Measurements from ENCODE around the gene KLHL24. TPM values are rescaled to one million over a fixed set of nuclear protein-coding genes. Genes with fewer than 3 reads are reported as not detected.

KLHL24 gene
- 100 to 1,000 TPM in 3 of 4 donors, 10 to 100 TPM in 1; 94.8 to 148 (median 126) TPM for total RNA-seq

GRCh38 chr3:183635431-183636220, at the start of gene KLHL24:
KLHL24 (plus strand) TSS chr3:183635623; CDS start chr3:183650357, 14,734 bp downstream.
- ATAC-seq, result peak; percentile 89
- 0% methylated on average over 2 of the region's 76 CpGs; no CpG with 5 or more reads in 1 of the 2 donors for WGBS, 2 donors (ENCODE audit: low coverage in 1 of 2)
- Histone ChIP-seq H3K4me3 (peak within 1 kb of the TSS; percentile 87 to 98), H3K36me3 (no peaks in the 10 kb centered on the region), H3K9me3 (no peaks in the 10 kb centered on the region), H3K27ac (peak within 1 kb of the TSS; percentile 95 to 100 (median 98)), H3K4me1 (peaks cover 0 to 44% (median 16%) of the 10 kb centered on the region in 3 donors), H3K27me3 (no peaks in the 10 kb centered on the region)
- TF ChIP-seq POLR2AphosphoS5 (IDR thresholded peaks at IDR 0.05), result peak; percentile 99
- TF ChIP-seq EP300 (IDR thresholded peaks at IDR 0.05), result no peak
- TF ChIP-seq CTCF (IDR thresholded peaks at IDR 0.05), result peak in 1 of 4 experiments; percentile 9
- TF ChIP-seq POLR2A (IDR thresholded peaks at IDR 0.05), result peak; percentile 98

GRCh38 chr3:183586477-183586876, 48.9 kb upstream of the KLHL24 start:
- no peak overlapping the region for H3K4me3 ChIP-seq
- no peaks in the 10 kb centered on the region for H3K27me3 ChIP-seq
- no peaks in the 10 kb centered on the region for H3K9me3 ChIP-seq
- no peak overlapping the region for H3K27ac ChIP-seq
- TF ChIP-seq POLR2A (IDR thresholded peaks at IDR 0.05) (no peak), POLR2AphosphoS5 (IDR thresholded peaks at IDR 0.05) (no peak), CTCF (IDR thresholded peaks at IDR 0.05) (no peak), EP300 (IDR thresholded peaks at IDR 0.05) (no peak)
- H3K4me1 ChIP-seq, result peaks cover 7 to 28% (median 19%) of the 10 kb centered on the region in 3 donors
- no peaks in the 10 kb centered on the region for H3K36me3 ChIP-seq
- ATAC-seq, result no peak
- 68 to 69% methylated on average over 5 of the region's 5 CpGs for WGBS, 2 donors (ENCODE audit: low coverage in 1 of 2)

GRCh38 chr3:183587336-183587735, 48.1 kb upstream of the KLHL24 start:
- Histone ChIP-seq H3K36me3 (no peaks in the 10 kb centered on the region), H3K4me3 (no peak overlapping the region), H3K9me3 (no peaks in the 10 kb centered on the region), H3K27me3 (no peaks in the 10 kb centered on the region), H3K27ac (no peak overlapping the region), H3K4me1 (peaks cover 7 to 28% (median 19%) of the 10 kb centered on the region in 3 donors)
- ATAC-seq, result no peak
- WGBS, 2 donors (ENCODE audit: low coverage in 1 of 2), result 65 to 79% methylated on average over 2 of the region's 2 CpGs
- no peak for TF ChIP-seq EP300 (IDR thresholded peaks at IDR 0.05)

GRCh38 chr3:183590442-183590841, 45.0 kb upstream of the KLHL24 start:
- H3K36me3 ChIP-seq, result no peaks in the 10 kb centered on the region
- 86 to 87% methylated on average over 1 to 6 of the region's 6 CpGs for WGBS, 2 donors (ENCODE audit: low coverage in 1 of 2)
- H3K9me3 ChIP-seq, result no peaks in the 10 kb centered on the region
- no peaks in the 10 kb centered on the region for H3K4me1 ChIP-seq
- no peak overlapping the region for H3K4me3 ChIP-seq
- no peak overlapping the region for H3K27ac ChIP-seq
- H3K27me3 ChIP-seq, result no peaks in the 10 kb centered on the region
- no peak for ATAC-seq
- TF ChIP-seq CTCF (IDR thresholded peaks at IDR 0.05), result no peak
- TF ChIP-seq POLR2A (IDR thresholded peaks at IDR 0.05), result no peak
- no peak for TF ChIP-seq EP300 (IDR thresholded peaks at IDR 0.05)
- no peak for TF ChIP-seq POLR2AphosphoS5 (IDR thresholded peaks at IDR 0.05)

GRCh38 chr3:183591881-183592521, 43.4 kb upstream of the KLHL24 start:
- no peak for ATAC-seq
- WGBS, 2 donors (ENCODE audit: low coverage in 1 of 2), result 66 to 78% methylated on average over 6 of the region's 6 CpGs
- Histone ChIP-seq H3K9me3 (no peaks in the 10 kb centered on the region), H3K27ac (no peak overlapping the region), H3K27me3 (no peaks in the 10 kb centered on the region), H3K36me3 (no peaks in the 10 kb centered on the region), H3K4me3 (no peak overlapping the region), H3K4me1 (no peaks in the 10 kb centered on the region)
- TF ChIP-seq CTCF (IDR thresholded peaks at IDR 0.05), result no peak
- no peak for TF ChIP-seq POLR2A (IDR thresholded peaks at IDR 0.05)
- TF ChIP-seq POLR2AphosphoS5 (IDR thresholded peaks at IDR 0.05), result no peak
- no peak for TF ChIP-seq EP300 (IDR thresholded peaks at IDR 0.05)
